Measurements from ENCODE around the gene DYNC2LI1.

GRCh38 chr2:43787895-43788294, 14.1 kb downstream of the DYNC2LI1 start:
- TF ChIP-seq CTCF (IDR thresholded peaks at IDR 0.05) (no peak), EZH2 (IDR thresholded peaks at IDR 0.05) (no peak)

Measured in neural progenitor cell (in vitro differentiated cells).